ENCODE measurements around the gene FCHSD2. TPM values are rescaled to one million over a fixed set of nuclear protein-coding genes. Genes with fewer than 3 reads are reported as not detected.

The FCHSD2 gene
- total RNA-seq, 1 donor from 2014 or later, result 10.0 TPM

DNA sequence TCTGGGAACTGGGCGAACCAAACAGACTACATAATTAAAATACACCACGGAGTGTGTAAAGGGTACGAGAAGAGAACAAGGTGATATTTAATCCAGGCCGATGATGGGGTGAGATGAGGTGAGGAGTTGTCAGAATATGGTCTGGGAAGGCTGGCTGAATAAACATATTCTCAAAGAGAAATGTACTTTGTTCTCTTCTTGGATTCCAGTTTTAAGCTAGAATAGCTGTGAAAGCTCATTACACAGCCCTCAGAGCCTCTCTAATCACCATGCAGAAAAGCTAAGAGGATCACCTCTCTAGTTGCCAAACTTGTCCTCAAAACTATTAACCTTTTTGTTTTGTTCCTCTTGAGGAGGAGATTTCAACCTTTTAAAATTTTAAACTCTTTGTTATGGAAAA lies 238.1 kb downstream of the FCHSD2 start:
- no peaks in the 10 kb centered on the region for H3K27me3 ChIP-seq (ENCODE audit: control insufficient read depth, insufficient read depth, low read length)
- FAIRE-seq, result no peak

DNA sequence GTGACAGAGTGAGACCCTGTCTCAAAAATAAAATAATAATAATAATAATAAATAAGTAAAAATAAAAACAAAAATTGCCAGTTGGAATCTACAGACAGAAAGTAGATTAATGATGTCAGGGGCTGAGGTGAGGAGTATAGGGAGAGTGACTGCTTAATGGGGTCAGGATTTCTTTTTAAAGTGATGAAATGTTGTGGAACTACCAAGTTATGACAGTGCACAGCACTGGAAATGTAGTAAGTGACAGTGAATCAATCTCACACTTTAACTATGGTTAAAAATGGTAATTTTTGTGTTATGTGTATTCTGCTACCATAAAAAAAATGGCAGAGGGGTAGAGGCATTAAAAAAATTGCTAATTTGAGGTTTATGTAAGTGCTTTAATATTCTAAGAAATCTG lies 240.7 kb downstream of the FCHSD2 start:
- Histone ChIP-seq H3K27me3 (ENCODE audit: control insufficient read depth, insufficient read depth, low read length) (no peaks in the 10 kb centered on the region), H3K36me3 (ENCODE audit: control insufficient read depth, insufficient read depth, low read length) (no peaks in the 10 kb centered on the region), H3K4me3 (ENCODE audit: low read depth, low read length) (no peak overlapping the region)
- FAIRE-seq (no peak), DNase-seq (ENCODE audit: low read depth) (no peak)
- TF ChIP-seq, protein P1, sequence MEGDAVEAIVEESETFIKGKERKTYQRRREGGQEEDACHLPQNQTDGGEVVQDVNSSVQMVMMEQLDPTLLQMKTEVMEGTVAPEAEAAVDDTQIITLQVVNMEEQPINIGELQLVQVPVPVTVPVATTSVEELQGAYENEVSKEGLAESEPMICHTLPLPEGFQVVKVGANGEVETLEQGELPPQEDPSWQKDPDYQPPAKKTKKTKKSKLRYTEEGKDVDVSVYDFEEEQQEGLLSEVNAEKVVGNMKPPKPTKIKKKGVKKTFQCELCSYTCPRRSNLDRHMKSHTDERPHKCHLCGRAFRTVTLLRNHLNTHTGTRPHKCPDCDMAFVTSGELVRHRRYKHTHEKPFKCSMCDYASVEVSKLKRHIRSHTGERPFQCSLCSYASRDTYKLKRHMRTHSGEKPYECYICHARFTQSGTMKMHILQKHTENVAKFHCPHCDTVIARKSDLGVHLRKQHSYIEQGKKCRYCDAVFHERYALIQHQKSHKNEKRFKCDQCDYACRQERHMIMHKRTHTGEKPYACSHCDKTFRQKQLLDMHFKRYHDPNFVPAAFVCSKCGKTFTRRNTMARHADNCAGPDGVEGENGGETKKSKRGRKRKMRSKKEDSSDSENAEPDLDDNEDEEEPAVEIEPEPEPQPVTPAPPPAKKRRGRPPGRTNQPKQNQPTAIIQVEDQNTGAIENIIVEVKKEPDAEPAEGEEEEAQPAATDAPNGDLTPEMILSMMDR (IDR thresholded peaks at IDR 0.05; ENCODE audit: insufficient read depth, low read length, severe bottlenecking), result no peak

More for the DNA sequence above, 238.1 kb downstream of the FCHSD2 start:
- Histone ChIP-seq H3K36me3 (ENCODE audit: control insufficient read depth, insufficient read depth, low read length) (no peaks in the 10 kb centered on the region), H3K4me3 (ENCODE audit: low read depth, low read length) (no peak overlapping the region)
- DNase-seq (ENCODE audit: low read depth), result no peak
- TF ChIP-seq, protein P1 (IDR thresholded peaks at IDR 0.05; ENCODE audit: insufficient read depth, low read length, severe bottlenecking), result no peak

DNA sequence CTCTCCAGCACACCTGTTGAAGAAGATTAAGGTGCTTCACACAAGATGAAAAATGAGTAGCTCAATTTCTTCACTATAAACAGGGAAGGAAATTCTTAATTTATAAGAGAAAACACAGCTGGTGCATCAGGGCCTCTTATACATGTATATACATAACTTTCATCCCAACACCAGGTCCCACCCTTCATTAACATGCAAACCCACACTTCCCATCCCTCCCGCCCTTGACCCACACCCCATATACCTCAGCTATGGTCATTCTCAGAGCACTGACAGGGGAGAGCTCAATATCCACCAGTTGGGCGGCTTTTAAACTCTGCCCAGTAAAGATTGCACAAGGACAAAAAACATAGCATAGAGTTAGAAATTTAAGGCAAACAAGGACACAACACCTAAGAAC lies 242.1 kb downstream of the FCHSD2 start:
- TF ChIP-seq, protein P1 (IDR thresholded peaks at IDR 0.05; ENCODE audit: insufficient read depth, low read length, severe bottlenecking), result no peak
- no peak for FAIRE-seq
- no peaks in the 10 kb centered on the region for H3K36me3 ChIP-seq (ENCODE audit: control insufficient read depth, insufficient read depth, low read length)
- no peak overlapping the region for H3K4me3 ChIP-seq (ENCODE audit: low read depth, low read length)
- no peak for DNase-seq (ENCODE audit: low read depth)
- no peaks in the 10 kb centered on the region for H3K27me3 ChIP-seq (ENCODE audit: control insufficient read depth, insufficient read depth, low read length)

DNA sequence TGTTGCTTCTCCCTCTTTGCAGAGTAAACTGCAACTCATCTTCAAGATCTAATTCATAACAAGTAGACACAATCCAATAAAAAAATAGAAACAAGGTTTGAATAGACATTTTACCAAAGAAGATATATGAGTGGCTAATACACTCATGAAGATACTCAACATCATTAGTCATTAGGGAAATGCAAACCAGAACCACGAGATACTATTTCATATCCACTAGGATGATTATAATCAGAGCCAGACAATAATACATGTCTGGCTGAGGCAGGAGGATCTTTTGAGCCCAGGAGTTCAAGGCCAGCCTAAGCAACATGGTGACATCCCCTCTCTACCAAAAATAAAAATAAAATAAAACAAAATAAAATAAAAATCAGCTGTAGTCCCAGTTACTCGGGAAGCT lies 242.9 kb downstream of the FCHSD2 start:
- TF ChIP-seq, protein P1 (IDR thresholded peaks at IDR 0.05; ENCODE audit: insufficient read depth, low read length, severe bottlenecking), result no peak
- Histone ChIP-seq H3K36me3 (ENCODE audit: control insufficient read depth, insufficient read depth, low read length) (no peaks in the 10 kb centered on the region), H3K4me3 (ENCODE audit: low read depth, low read length) (no peak overlapping the region), H3K27me3 (ENCODE audit: control insufficient read depth, insufficient read depth, low read length) (no peaks in the 10 kb centered on the region)
- DNase-seq (ENCODE audit: low read depth) (peak; percentile 37), FAIRE-seq (no peak)

DNA sequence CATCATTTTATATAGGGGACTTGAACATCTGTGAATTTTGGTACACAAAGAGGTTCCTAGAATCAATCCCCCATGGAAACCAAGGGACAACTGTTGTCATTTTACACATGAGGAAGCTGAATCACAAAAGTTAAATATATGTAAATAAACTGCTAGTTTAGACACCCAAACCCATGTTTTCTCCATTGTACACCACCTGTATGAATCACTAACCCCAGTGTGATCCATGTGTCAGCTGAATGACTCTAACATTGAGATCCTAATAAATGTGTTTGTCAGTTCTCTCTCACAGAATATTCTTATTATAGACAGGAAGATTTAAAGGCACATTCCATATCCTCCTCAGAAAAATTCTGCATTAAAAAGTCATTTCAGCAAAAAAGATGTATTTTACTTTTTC lies 244.6 kb downstream of the FCHSD2 start:
- DNase-seq (ENCODE audit: low read depth) (peak; percentile 83), FAIRE-seq (no peak)
- TF ChIP-seq, protein P1 (IDR thresholded peaks at IDR 0.05; ENCODE audit: insufficient read depth, low read length, severe bottlenecking), result no peak
- H3K36me3 ChIP-seq (ENCODE audit: control insufficient read depth, insufficient read depth, low read length), result no peaks in the 10 kb centered on the region
- no peaks in the 10 kb centered on the region for H3K27me3 ChIP-seq (ENCODE audit: control insufficient read depth, insufficient read depth, low read length)
- no peak overlapping the region for H3K4me3 ChIP-seq (ENCODE audit: low read depth, low read length)

DNA sequence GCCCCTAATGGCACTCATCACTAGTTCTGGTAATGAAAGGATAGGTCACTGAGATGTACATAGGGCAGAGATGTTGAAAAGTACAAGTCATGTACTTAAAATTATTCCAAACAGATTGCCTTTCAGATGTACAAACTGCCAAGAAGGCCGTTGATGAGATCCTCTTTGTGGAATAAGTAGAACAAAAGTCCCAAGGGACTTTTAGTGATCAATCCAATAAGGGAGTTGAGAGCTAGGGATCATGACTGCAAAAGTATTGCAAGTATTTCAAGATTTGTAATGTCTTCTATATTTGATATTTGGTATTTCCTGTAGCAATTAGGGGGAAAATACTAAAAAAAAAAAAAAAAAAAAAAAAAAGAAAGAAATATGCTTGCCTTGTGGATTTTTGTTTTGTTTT lies 245.7 kb downstream of the FCHSD2 start:
- no peak for FAIRE-seq
- TF ChIP-seq, protein P1 (IDR thresholded peaks at IDR 0.05; ENCODE audit: insufficient read depth, low read length, severe bottlenecking), result no peak
- no peaks in the 10 kb centered on the region for H3K36me3 ChIP-seq (ENCODE audit: control insufficient read depth, insufficient read depth, low read length)

More for the DNA sequence above, 245.7 kb downstream of the FCHSD2 start:
- Histone ChIP-seq H3K4me3 (ENCODE audit: low read depth, low read length) (no peak overlapping the region), H3K27me3 (ENCODE audit: control insufficient read depth, insufficient read depth, low read length) (no peaks in the 10 kb centered on the region)
- no peak for DNase-seq (ENCODE audit: low read depth)

All from bronchial epithelial cell (primary cell).